NCI-H2171 (cell line): ENCODE results near the gene LRP1.

Source experiments
- DNase-seq: peaks from one replicate; lab custom pipeline; 2025; lab: John Stamatoyannopoulos, UW

The LRP1 gene

DNA sequence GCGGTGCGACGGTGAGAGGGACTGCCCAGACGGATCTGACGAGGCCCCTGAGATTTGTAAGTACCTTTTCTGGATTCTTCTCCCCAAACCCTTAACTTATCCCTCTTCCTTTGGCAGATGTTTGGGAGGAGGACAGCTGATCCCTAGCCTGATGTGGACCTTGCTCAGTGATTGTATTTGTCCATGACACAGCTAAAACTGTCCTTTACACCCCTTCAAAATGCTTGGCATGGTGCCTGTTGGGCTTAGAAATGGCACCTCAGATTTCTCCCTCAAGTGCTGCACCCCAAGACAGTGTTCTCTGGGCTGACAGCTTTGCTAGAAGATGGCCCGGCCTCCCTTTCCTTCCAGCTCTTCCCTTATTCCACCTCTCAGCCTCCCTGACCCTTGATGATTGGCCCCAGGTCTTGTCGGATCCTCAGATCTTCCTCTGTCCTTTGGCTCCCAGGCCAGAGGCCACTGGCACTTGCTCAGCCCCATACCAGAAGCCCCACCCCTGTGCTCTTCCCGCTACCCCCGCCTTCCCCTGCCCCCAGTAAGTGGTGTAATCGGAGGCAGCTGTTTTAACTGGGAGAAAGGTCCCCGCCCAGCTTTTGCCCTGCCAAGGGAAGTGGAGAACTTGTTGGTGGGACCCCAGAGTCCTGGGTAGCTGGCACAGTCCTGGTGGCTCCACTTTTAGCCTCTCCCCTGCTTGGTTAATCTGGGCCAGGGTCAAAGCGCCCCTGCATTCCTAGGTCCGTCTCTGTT, 10.4 kb downstream of the LRP1 start:
- DNase-seq, result no peak

DNA sequence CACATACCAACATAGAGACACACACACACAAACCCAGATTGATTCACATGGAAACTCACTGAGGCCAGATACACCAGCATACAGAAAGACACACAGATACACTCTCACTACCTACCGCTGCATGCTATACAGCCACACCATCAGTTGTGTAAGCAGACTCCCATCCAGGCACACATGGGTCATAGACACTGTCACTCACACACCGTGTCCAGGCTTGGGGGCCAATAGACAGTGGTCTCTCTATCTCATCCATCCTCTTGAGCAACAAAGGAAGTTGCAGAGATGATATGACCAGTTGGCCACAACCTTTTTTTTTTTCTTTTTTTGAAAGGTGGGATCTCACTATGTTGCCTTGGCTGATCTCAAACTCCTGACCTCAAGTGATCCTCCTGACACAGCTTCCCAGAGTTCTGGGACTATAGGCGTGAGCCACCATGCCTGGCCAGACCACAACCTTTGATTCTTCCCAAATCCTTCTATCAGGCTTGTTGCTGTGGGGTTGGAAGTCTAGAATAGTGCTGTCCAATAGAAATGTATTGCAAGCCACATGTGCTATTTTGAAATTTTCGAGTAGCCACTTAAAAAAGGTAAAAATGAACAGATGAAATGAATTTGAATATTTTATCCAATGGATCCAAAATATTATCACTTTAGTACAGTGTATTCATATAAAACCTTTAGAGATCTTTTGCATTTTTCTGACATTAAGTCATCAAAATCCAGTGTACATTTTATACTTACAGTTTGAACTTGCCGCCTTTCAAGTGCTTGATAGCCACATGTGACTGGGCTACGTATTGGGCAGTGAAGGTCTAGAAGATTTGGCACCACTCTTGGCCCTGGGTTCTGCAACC, 11.7 kb downstream of the LRP1 start:
- no peak for DNase-seq

DNA sequence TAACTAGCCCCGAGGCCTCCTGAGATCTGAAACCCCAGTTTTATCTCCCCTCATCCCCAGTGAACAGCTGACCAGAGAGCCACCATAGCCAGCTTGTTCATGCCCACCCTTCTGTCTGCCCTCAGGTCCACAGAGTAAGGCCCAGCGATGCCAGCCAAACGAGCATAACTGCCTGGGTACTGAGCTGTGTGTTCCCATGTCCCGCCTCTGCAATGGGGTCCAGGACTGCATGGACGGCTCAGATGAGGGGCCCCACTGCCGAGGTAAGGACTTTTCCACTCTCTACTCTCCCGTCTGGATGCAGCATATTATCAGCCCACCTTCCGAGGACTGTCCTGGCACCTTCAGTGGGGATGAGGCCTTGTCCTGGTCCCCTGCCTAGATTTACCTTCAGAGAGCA, 13.0 kb downstream of the LRP1 start:
- no peak for DNase-seq

DNA sequence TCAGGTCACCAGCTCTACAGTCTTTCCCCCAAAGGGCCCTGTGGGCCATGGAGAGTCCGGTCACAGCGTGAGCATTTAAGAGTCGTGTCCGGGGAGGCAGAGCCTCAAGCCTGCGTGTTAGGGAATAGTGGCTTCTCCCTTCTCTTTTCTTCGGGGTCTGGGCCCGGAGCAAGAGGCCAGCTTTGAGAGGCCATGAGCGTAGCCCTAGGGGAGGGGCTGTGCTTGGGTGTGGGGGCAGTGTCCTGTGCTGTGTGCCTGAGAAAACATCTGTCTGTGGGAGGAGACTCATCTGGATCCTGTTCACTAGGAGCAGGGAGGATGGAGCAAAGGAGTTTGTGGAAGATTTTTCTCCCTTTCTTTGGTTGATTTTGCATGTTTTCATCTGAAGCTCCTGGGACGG, 13.8 kb downstream of the LRP1 start:
- DNase-seq, result no peak

DNA sequence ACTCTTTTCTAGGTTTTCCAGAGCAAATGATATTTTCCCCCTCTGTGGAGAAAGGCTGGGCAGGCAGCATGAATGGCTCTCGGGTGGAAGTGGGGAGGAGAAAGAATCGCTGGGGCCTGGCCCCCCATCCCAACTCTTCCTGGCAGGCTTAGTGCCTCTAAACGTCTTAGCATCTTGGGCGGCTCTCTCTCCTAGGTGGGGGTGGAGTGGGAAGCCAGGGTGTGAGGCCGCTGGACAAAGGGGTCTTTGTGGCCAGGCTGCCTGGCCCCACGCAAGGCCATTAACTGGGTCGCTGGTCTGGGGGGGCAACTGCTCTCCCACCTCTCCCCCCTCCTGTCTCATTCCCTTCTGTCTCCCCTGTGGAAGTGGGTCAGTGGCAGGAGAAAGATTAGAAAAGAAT, 14.4 kb downstream of the LRP1 start:
- no peak for DNase-seq

DNA sequence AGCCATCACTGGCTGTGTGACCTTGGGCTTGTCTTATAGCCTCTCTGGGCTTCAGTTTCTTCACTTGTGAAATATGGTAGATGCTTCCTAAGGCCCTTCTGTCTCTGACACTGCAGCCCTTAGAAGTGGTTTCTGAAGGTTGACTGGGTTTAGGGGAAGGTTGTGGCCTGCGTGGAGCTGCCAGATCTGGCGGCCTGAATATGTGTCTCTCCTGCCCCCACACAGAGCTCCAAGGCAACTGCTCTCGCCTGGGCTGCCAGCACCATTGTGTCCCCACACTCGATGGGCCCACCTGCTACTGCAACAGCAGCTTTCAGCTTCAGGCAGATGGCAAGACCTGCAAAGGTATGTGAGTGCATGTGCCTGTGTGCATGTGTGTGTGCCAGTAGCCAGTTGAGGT, 15.2 kb downstream of the LRP1 start:
- DNase-seq, result no peak

DNA sequence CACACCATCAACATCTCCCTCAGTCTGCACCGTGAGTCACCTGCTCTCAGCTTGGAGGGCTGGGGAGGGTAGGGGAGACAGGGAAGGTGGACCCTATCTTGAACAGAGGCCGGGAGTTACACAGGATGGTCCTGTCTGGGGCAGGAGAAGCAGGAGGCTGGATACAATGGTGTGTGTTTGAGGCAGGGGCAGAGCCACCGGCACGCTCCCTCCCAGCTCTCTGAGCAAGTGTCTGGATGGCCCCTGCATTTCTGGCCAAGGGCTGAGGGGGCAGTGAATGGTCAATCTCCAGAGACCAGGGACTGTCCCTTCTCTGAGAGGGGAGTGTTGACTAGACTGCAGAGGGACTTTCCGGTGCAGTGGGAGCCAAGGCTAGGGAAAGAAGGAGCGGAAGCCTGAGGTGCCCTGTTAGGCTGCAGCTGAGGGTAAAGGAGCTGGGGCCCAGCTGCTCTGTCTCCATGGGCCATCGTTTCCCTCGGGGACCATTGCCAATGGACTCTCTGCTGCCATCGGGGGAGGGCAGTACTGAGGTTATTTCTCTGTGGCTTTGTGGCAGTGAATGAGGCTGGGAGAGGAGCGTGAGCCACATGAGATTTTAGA, 17.3 kb downstream of the LRP1 start:
- DNase-seq, result no peak

DNA sequence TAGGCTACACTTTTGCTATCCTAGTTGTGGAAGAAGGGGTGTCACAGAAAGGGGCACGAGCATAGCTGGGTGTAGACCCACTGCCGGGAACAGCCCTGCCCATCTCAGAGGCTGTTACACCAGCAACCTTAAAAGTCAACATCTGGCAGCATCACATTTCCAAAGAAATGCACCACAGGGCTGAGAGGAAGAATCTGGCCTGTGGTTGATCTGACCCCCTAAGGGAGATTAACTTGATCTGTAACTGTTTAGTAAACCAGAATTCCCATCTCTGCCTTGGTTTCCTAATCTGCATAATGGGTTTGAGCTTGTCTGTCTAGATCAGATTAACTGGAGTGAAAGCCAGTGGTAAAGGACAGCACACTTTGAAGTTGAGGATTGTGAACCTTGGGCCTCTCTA, 17.8 kb downstream of the LRP1 start:
- DNase-seq, result no peak

DNA sequence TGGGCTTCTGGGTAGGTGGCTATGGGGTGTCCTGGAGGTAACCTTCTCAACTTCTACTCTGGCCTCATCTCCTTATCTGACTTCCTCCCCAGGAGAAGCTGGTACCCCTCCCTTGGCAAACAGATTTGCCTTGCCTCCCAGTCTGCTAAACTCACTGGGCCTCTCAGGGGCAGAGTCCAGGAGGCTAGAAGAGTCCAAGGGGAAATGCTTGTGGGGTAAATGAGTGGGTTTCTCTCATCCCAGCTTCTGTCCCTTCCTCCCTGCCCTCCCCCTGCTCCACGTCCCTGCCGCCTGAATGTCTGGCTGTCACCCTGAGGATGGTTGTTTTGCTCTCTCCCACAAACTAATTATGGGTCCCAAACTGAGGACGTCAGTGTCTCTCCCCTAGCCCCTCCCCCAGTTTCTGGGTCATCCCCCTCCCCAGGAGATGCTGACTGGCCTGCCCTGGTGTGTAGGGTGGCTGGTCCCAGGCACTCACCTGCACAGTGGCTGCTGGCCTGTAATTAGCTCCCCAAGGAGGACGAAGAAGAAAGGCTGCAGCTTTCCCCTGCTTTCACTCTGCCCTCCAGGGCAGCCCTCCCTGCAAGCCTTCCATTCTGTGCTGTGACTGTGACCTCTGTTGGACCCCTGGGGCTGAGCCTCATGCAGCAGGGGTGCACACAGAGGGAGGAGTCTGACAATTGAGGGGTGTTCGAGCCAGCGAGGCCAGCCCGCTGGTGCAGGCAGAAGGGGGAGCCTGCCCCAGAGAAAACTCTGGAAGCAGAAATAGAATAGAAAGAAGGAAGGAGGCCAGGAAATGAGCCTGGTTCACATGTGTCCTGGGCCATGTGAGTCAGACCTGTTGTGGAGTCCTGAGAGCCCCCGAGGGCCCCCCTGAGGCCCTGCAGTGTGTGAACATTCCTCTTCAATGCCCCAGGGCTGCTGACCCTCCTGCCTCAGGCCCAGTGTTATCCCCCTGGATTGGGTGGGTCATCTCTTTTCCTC, 19.0 kb downstream of the LRP1 start, which contains the start of gene LRP1-AS:
LRP1-AS (minus strand) TSS at position 659 of the 984 bp plus-strand sequence.
- DNase-seq, result no peak

DNA sequence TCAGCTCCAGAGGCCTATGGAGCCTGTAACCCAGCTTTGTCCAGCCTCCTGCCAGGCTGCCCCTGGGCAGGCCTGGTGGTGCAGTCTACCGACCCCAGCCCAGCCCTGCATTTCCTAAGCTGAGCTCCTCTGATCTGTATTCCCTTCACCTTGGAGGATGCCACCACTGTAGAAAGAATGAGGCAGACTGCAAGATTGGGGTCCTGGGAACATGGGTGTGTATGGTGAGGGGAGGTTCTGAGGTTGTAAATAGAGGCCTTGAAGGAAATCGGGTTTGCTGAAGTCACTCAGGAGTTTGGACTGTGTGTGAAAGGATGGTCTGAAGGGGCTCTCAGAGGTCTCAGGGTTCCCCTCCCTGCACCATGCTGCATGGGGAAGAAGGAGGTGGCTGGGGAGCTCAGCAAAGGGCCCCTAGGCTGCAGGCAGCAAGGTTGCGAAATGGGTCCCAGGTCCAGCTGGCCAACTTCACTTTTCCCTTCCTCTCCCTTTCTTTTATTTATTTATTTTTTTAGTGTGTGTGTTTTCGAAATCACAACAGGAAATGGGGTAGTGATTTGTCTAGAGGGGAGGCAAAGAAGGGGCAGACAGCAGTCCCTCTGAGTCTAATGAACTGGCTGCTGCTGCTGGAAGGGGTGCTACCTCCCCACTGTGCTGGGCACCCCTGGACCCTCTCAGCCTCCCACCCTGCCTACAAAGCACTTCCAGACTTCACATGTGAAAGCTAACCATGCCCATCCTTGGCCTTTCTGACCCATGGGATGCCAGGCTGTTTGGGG, 20.4 kb downstream of the LRP1 start:
- no peak for DNase-seq

DNA sequence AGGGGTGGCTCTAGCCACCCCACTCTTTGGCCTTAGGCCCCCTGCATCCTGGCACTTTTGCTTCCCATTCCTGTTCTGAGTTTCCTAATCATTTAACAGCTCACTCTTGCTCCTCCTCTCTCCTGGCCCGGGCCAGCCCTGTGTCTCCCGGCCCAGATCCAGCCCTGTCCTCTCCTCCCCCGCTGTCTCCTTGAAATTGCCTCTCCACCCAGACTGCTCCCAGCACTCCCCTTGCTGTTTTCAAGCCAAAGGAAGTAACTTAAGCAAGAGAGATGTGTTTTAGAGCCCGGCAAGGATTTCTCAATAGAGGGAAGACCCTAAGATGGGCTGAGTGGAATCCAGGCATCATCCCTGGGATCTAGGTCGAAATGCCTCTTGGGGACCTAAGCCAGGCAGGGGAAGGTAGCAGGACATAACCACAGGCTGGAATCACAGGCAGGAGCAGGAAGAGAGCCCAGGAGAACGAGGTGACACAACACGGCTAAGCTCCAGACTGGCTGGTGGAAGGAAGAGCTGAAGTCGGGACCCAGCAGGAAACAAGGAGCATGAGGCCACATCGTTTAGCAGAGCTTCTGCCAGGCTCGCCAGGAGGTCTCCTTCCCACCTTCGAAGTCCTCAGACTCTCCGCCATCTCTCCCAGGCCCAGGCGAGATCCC, 21.1 kb downstream of the LRP1 start:
- DNase-seq, result no peak

DNA sequence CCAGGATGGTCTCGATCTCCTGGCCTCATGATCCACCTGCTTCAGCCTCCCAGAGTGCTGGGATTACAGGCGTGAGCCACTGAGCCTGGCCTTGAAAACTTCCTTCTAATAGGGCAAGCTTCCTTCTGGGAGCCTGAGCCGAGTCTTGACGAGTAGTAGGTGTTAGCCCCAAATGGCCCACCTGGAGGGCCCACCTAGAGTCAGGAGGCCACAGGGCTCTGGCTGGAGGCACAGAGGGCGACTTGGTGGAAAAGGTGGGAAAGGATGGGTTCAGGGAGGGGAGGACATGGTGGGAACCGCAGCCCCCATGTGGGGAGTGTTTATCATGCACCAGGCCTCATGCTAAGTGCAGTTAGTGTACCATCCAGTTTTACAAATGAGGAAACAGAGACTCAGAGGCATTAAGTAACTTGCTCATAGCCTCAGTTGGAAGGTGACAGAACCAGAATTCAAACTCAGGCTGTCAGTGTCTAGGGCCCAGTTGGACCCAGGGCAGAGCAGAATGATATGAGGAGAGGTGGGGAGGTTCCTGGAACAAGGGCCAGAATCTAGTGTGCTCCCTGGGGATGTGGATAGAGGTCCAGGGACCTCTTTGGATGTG, 22.2 kb downstream of the LRP1 start:
- no peak for DNase-seq

DNA sequence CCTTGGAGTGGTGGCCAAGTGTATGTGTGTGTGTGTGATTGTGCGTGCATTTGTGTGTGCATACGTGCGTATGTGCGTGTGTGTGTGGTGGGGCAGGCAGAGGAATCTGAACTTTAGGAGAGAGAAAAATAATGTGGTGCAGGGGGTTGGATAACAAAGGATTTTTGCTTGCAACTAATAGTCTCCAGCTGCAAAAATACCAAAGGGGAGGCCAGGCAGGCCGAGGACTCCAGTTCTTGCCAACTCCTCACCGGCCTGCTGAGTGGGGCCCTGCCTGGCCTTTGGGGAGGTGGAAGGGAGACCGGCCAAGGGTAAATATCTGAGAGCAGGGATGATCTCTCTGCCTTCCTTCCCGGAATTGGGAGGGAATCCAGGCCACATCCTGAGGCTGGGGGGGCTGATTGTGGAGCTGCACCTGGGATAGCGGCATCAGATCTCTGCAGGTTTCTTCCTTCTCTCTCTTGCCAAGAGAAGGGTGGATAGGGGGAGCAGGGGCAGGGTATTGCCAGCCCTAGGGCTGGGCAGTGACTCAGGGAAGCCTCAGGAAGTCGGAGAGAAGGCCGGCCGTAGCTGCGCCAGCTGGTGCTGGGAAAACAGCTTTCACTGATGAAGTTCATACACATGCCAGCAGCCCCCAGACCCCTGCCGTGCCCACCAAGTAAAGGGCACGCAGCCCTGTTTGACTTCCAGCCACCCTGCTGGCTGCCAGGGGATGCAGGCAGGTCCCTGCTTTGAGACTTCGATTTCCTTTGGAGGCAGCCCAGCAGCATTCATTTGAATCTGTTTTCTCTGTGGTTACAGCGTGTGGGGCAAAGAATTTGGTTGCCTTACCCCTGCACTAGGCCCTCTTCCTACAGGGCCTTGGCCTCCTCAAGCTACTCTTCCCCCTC, 23.7 kb downstream of the LRP1 start:
- no peak for DNase-seq

DNA sequence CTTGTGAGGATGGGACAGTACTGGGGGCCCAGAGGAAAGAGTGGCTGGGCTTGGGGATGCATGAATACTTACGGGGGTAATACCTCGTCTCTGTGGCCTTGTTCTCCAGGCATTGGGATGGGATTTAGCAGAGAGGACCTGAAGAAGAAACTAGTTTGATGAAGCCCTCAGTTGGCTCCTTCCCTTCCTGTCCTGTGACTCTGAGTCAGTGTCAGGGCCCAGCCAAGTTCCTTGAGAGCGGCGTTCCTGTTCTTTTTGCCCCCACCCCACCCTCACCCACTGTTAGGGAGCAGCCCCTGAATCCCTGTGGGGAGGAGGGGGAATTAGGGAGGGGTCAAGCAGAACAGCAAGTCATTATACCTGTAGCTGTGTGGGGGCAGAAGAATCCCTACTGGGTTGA, 24.4 kb downstream of the LRP1 start:
- DNase-seq, result no peak

DNA sequence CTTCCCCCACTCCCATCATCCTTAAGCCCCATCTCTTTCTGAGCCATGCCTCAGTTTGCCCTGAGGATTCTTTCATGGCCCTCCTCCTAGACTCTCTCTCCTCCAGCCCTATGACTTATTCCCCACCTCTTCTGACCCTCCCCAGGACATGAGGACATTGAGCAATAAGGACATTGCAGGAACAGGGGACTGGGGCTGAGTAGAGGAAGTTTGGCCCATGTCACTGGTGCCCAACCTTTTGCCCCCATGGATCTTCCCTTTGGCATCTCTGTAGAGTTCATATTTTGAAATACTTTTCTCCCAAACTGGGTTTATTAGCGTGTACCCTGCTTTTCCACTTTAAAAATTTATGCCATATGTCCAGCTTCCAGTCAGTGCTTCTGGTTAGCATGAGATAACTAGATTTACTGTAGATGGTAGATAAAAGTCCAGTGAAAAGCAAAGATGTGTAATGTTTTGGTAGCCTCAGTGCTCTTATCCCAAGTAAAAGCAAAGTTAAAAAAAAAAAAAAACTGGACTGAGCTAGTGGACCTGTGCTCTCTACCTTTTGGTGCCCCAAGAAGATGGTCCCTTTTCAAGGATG, 25.2 kb downstream of the LRP1 start:
- no peak for DNase-seq

DNA sequence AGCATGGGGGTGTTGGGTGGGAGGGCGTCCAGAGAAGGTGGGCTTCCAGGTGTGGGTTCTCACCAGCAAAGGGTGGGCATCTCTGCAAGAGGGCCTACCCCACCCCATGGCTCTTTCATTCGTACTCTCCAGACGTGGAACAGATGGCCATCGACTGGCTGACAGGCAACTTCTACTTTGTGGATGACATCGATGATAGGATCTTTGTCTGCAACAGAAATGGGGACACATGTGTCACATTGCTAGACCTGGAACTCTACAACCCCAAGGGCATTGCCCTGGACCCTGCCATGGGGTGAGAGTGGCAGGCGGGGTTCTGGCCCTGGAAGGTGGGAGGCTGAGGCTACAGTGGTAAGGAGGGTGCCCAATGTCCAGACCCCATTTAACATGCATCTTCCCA, 25.8 kb downstream of the LRP1 start:
- DNase-seq, result no peak

DNA sequence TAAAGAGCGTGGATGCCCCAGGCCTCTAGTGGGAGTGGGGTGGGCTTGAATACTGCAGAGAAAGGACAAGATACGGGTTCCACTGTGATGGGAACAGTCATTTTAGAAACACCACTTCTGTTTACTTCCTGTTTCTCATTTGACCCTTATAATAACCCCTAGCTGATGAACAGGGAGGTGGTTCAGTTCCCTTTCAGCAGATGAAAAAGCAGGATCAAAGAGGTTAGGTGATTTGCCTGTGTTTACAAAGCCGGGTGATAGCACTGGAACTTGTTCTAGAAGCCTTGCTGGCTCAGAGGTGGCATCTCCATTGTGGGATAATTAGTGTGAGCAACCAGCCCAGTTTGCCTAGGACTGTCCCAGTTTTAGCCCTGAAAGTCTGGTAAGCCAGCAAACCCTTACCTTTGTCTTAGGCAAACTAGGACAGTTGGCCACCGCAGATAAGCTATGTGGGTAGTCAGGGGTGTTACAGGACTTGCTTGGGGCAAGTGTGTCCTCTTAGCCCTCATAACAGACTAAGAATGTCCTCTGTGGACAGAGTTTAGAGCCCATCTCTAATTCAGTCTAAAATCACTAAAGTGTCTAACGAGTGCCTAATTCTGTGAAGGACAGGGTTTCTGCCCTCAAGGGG, 26.6 kb downstream of the LRP1 start:
- DNase-seq, result no peak
